Mucosa of gallbladder (tissue), 1 donor: ENCODE data around the gene DDX43. TPM values are rescaled to one million over a fixed set of nuclear protein-coding genes. Genes with fewer than 3 reads are reported as not detected.

Experiments used
- total RNA-seq: library from RNA; stranded (reverse); gene quantifications from one replicate; pipeline ENCODE4 v1.2.1, GENCODE V29; 2021
- donor health status: DM: no; HTN: no; CAD: no.

DDX43 gene
- total RNA-seq, 1 donor from 2014 or later = 1.6 TPM

Other genes starting within 250 kb of the DDX43 start
- not detected for gene KHDC1L, start 169.3 kb upstream of the DDX43 start, total RNA-seq
- 2.9 TPM for gene KHDC1, start 131.6 kb upstream of the DDX43 start, total RNA-seq
- gene DPPA5, start 40.6 kb upstream of the DDX43 start, total RNA-seq = not detected
- not detected for gene KHDC3L, start 32.2 kb upstream of the DDX43 start, total RNA-seq
- gene OOEP, start 24.9 kb upstream of the DDX43 start, total RNA-seq = 0.58 TPM
- gene CGAS, start 57.5 kb downstream of the DDX43 start, total RNA-seq = 4.5 TPM
- 21.8 TPM for gene MTO1, start 66.9 kb downstream of the DDX43 start, total RNA-seq
- gene EEF1A1, start 126.2 kb downstream of the DDX43 start, total RNA-seq = 8,853 TPM